Measurements from ENCODE around the gene MAPKAP1.

Gene MAPKAP1

GRCh38 chr9:125646217-125646616, 60.8 kb downstream of the MAPKAP1 start:
- no peak for DNase-seq (ENCODE audit: low read depth in 2 of 2, low spot score in 1 of 2)

DNA sequence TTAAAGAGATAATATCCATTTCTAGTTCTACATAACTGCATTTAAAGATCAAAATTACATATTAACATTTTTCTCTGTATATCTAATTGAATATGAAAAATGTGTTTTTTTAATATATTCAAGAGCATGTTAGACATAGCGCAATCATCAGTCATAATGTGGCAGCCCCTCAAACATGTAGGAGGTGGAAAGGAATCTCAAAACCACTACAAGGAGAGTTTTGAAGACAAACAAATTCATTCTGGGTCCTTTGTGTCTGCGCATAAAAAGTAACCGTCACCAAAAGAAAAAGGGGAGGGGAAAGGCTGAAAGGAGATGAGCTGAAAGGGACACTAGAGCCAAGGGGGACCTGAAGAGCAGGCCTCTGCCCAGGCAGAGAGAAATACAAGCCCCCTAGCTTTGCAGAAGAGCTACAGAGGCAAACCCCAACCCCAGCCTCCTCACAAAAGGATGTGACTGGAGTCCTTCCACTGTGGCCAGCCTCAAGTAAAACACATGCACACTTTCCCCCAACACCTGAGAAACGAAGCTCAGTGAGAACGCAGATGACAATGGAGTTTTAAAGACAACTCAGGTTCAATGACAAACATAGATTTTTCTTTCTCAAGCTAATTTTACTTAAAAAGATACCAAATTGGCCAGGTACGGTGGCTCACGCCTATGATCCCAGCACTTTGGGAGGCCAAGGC, 62.0 kb downstream of the MAPKAP1 start:
- DNase-seq (ENCODE audit: low read depth in 2 of 2, low spot score in 1 of 2) = no peak

GRCh38 chr9:125642311-125642710, 64.7 kb downstream of the MAPKAP1 start:
- DNase-seq (ENCODE audit: low read depth in 2 of 2, low spot score in 1 of 2) = no peak

GRCh38 chr9:125639057-125639456, 68.0 kb downstream of the MAPKAP1 start:
- no peak for DNase-seq (ENCODE audit: low read depth in 2 of 2, low spot score in 1 of 2)

DNA sequence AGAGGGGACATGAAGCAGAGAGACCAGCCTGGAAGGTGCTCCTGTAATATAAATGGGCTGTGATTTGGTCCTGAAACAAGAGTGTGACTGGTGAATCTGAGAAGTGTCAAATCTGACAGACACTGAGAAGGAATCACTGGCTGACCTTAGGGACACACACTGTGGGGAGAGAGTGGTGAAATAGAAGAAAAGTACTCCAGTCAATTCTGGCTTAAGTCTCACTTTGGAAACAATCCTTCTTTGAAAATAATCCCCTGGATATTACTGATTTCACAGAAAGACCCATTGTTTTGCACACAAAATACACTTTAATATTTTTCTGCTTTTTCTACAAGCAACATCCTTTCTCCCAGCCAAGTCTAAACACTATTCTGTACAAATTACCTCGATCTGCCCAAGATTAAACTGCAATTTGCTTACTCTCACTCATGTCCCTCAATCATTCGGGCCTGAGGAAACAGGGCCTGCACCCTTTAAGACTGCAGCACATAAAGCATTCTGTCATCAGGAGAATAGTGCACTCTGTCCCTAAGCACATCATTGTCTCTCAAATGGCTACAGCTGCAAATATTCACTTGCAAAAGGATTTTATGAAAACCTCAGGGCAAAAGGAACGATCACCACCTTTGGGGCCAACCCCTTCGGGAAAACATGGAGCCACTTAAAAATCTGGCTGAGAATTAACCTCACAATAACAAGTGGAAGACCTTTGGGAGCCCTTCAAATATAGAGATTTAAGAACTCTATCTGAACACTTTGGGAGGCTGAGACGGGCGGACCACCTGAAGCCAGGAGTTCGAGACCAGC, 68.6 kb downstream of the MAPKAP1 start:
- DNase-seq (ENCODE audit: low read depth in 2 of 2, low spot score in 1 of 2) = no peak

- no peak for DNase-seq (ENCODE audit: low read depth in 2 of 2, low spot score in 1 of 2)
These were observed 69.8 kb downstream of the MAPKAP1 start for GRCh38 chr9:125637241-125637640.

GRCh38 chr9:125635888-125636287, 71.1 kb downstream of the MAPKAP1 start:
- no peak for DNase-seq (ENCODE audit: low read depth in 2 of 2, low spot score in 1 of 2)

- no peak for DNase-seq (ENCODE audit: low read depth in 2 of 2, low spot score in 1 of 2)
These were observed 72.8 kb downstream of the MAPKAP1 start for GRCh38 chr9:125634040-125634717.

DNA sequence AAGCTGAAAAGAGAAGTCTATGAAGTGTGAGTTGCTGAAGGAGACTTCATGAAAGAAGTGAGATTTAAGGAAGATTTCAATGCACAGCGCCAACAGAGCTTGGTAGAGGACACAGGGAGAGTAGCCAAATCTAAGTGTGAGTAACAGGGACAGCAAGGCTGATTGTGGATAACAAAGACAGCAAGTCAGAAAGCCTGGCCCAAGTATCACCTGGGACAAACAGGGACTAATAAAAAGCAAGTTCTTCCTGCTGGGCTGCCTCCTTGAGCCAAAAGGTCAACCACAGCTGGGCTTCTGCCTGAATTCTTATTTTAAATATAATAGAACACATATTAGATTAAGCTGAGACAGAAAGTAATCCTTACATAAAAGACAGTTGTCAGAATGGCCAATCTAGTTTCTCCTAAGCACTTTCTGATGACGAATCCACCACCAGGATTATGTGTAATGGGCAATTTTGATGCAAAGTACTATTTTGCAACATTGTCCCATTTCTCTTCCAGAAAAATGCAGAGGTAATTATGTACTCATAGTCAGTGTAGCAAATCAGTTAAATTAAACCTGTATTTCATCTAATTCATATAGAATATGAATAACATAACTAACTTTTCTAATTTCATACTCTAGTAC, 73.8 kb downstream of the MAPKAP1 start:
- DNase-seq (ENCODE audit: low read depth in 2 of 2, low spot score in 1 of 2) = no peak

- no peak for DNase-seq (ENCODE audit: low read depth in 2 of 2, low spot score in 1 of 2)
These were observed 74.5 kb downstream of the MAPKAP1 start for GRCh38 chr9:125632321-125633115.

- DNase-seq (ENCODE audit: low read depth in 2 of 2, low spot score in 1 of 2) = no peak
These were observed 75.5 kb downstream of the MAPKAP1 start for GRCh38 chr9:125631391-125632085.

DNA sequence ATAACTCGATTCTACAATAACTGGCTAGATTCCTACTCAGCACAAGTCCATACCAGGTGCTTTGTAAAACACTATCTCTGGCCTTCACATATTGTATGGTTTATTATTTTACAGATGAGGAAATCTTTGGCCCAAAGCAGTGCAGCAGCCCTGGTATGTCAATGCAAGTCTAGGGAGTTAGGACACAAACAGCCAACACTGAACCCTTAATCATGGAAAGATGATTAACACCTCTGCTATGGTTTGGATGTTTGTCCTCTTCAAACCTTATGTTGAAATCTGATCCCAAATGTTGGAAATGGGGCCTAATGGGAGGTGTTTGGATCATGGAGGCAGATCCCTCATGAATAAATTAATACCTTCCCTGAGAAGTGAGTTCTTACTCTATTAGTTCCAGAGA, 76.6 kb downstream of the MAPKAP1 start:
- no peak for DNase-seq (ENCODE audit: low read depth in 2 of 2, low spot score in 1 of 2)

GRCh38 chr9:125629446-125629845, 77.6 kb downstream of the MAPKAP1 start:
- no peak for DNase-seq (ENCODE audit: low read depth in 2 of 2, low spot score in 1 of 2)

- no peak for DNase-seq (ENCODE audit: low read depth in 2 of 2, low spot score in 1 of 2)
These were observed 80.8 kb downstream of the MAPKAP1 start for GRCh38 chr9:125626187-125626586.

- DNase-seq (ENCODE audit: low read depth in 2 of 2, low spot score in 1 of 2) = no peak
These were observed 85.8 kb downstream of the MAPKAP1 start for GRCh38 chr9:125621170-125621569.

DNA sequence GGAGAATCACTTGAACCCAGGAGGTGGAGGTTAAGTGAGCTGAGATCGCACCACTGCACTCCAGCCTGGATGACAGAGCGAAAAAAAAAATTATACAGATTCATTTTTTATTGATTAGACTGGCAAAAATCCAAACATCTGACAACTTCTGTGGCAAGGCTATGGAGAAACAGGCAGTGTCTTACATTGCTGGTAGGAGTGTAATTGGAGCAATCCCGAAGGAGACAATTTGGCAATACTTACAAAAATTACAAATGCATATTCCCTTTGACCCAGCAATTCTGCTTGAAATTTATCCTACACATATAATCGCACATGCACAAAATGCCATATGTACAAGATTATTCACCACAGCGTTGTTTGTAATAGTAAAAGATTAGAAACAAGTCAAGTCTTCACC, 86.8 kb downstream of the MAPKAP1 start:
- DNase-seq (ENCODE audit: low read depth in 2 of 2, low spot score in 1 of 2) = no peak

DNA sequence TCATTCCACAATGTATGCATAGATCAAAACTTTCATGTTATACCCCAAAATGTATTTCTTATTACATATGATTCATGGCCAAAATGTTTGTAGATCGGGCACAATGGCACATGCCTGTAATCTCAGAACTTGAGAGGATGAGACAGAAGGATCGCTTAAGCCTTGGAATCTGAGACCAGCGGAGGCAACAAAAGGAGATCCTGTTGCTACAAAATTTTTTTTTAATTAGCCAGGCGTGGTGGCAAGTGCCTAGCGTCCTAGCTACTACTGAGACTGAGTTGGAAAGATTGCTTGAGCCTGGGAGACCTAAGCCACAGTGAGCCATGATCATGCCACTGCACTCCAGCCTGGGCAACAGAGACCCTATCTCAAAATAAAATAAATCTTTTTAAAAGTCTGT, 89.9 kb downstream of the MAPKAP1 start:
- DNase-seq (ENCODE audit: low read depth in 2 of 2, low spot score in 1 of 2) = no peak

- no peak for DNase-seq (ENCODE audit: low read depth in 2 of 2, low spot score in 1 of 2)
These were observed 93.9 kb downstream of the MAPKAP1 start for GRCh38 chr9:125613141-125613540.

- DNase-seq (ENCODE audit: low read depth in 2 of 2, low spot score in 1 of 2) = no peak
These were observed 94.4 kb downstream of the MAPKAP1 start for GRCh38 chr9:125612616-125613015.

GRCh38 chr9:125611121-125611765, 95.8 kb downstream of the MAPKAP1 start:
- DNase-seq (ENCODE audit: low read depth in 2 of 2, low spot score in 1 of 2) = no peak
